Measurements from ENCODE around the gene OSBPL3. TPM values are rescaled to one million over a fixed set of nuclear protein-coding genes. Genes with fewer than 3 reads are reported as not detected.
"Not testable (repeated sequence)": the region's sequence is repeated elsewhere in the genome, so short reads cannot be mapped to it uniquely, and the experiment has no call there.

OSBPL3 gene
- polyA plus RNA-seq, 1 donor (not counting 4 experiments of a cell fraction or from before 2014, with no cell fraction given) = 34.0 TPM

DNA sequence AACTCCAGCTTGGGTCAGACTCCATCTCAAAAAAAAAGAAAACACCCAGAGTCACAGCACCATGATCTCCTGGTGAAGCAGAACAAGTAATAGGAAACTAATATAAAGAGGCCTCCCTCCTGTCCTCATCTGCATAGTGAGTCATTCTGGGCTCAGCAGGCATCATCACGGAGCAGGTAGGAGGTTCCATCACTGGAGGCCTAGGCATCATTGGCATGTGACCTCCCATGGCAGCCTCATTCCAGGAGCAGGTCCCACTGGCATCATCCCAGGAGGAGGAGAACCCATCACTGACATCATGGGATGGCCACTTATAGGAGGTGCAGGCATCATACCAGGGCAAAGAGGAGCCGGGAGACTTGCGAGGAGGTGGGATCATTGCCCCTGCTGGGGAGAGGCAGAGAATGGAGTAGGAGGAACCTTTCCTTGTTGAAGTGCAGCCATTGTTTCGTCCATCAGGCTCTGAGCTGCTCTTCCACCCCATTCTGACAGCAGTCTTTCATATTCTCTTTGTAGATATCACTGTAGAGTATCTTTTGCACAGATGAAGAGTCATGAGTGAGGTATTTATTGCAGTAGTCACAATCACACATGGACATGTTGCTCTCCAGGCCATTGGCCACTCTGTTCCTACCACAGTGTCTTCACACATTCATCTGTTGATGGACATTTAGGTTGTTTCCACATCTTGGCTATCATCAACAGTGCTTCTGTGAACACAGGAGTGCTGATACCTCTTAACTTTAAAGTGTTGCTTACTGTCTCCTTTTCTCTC is 73.8 kb downstream of the OSBPL3 start:
- peaks cover 60% of the 10 kb centered on the region for H3K4me1 ChIP-seq (ENCODE audit: control insufficient read depth, extremely low read depth, insufficient read depth, low read length)
- no peaks in the 10 kb centered on the region for H4K20me1 ChIP-seq (ENCODE audit: control insufficient read depth, extremely low read depth, insufficient read depth, low read length)
- no peak overlapping the region for H2AFZ ChIP-seq (ENCODE audit: control insufficient read depth, low read length)
- no peak overlapping the region for H3K9ac ChIP-seq (ENCODE audit: control insufficient read depth, extremely low read depth, insufficient read depth, low read length)
- dilution Hi-C loops (cut with MboI; ENCODE audit: extremely low pct_ligation_motif_present, low sequenced_read_pairs) = no loop called here
- no peak for TF ChIP-seq EZH2 (IDR thresholded peaks at IDR 0.05; ENCODE audit: low read length)
- TF ChIP-seq, protein P1, sequence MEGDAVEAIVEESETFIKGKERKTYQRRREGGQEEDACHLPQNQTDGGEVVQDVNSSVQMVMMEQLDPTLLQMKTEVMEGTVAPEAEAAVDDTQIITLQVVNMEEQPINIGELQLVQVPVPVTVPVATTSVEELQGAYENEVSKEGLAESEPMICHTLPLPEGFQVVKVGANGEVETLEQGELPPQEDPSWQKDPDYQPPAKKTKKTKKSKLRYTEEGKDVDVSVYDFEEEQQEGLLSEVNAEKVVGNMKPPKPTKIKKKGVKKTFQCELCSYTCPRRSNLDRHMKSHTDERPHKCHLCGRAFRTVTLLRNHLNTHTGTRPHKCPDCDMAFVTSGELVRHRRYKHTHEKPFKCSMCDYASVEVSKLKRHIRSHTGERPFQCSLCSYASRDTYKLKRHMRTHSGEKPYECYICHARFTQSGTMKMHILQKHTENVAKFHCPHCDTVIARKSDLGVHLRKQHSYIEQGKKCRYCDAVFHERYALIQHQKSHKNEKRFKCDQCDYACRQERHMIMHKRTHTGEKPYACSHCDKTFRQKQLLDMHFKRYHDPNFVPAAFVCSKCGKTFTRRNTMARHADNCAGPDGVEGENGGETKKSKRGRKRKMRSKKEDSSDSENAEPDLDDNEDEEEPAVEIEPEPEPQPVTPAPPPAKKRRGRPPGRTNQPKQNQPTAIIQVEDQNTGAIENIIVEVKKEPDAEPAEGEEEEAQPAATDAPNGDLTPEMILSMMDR (optimal IDR thresholded peaks at IDR 0.05 in 1 of 3, IDR thresholded peaks at IDR 0.05 in 1 of 3, conservative IDR thresholded peaks at IDR 0.05 in 1 of 3; ENCODE audit: extremely low read depth in 1 of 3, insufficient read depth in 2 of 3, low read length in 3 of 3) = no peak
- no peaks in the 10 kb centered on the region for H3K9me1 ChIP-seq (ENCODE audit: control insufficient read depth, extremely low read depth, insufficient read depth, low read length)
- peak overlapping the region; percentile 85 for H3K4me2 ChIP-seq (ENCODE audit: control insufficient read depth, extremely low read depth, insufficient read depth, low read depth, low read length)
- no peaks in the 10 kb centered on the region for H3K27me3 ChIP-seq (ENCODE audit: control insufficient read depth, extremely low read depth, insufficient read depth, low read length)
- no peak for DNase-seq (ENCODE audit: low read depth, low spot score)
- no peaks in the 10 kb centered on the region for H3K9me3 ChIP-seq (ENCODE audit: control insufficient read depth, low read depth, low read length)
- peak overlapping the region; percentile 82 for H3K27ac ChIP-seq (ENCODE audit: control insufficient read depth, insufficient read depth, low read length)
- H3K79me2 ChIP-seq (ENCODE audit: control insufficient read depth, insufficient read depth, low read length) = peaks cover 85% of the 10 kb centered on the region
- H3K36me3 ChIP-seq (ENCODE audit: control insufficient read depth in 2 of 2, extremely low read depth in 1 of 2, insufficient read depth in 2 of 2, low read length in 2 of 2) = no peaks in the 10 kb centered on the region
- FAIRE-seq = peak; percentile 51
- no peak overlapping the region for H3K4me3 ChIP-seq (ENCODE audit: control insufficient read depth in 2 of 3, extremely low read depth in 1 of 3, insufficient read depth in 2 of 3, low read depth in 1 of 3, low read length in 3 of 3)

- H3K9me3 ChIP-seq (ENCODE audit: control insufficient read depth, low read depth, low read length); H3K4me2 ChIP-seq (ENCODE audit: control insufficient read depth, extremely low read depth, insufficient read depth, low read depth, low read length); DNase-seq (ENCODE audit: low read depth, low spot score); H3K9me1 ChIP-seq (ENCODE audit: control insufficient read depth, extremely low read depth, insufficient read depth, low read length); H3K27me3 ChIP-seq (ENCODE audit: control insufficient read depth, extremely low read depth, insufficient read depth, low read length); H3K9ac ChIP-seq (ENCODE audit: control insufficient read depth, extremely low read depth, insufficient read depth, low read length); H3K27ac ChIP-seq (ENCODE audit: control insufficient read depth, insufficient read depth, low read length); H3K36me3 ChIP-seq (ENCODE audit: control insufficient read depth in 2 of 2, extremely low read depth in 1 of 2, insufficient read depth in 2 of 2, low read length in 2 of 2); H4K20me1 ChIP-seq (ENCODE audit: control insufficient read depth, extremely low read depth, insufficient read depth, low read length); dilution Hi-C loops (cut with MboI; ENCODE audit: extremely low pct_ligation_motif_present, low sequenced_read_pairs); H3K4me3 ChIP-seq (ENCODE audit: control insufficient read depth in 2 of 3, extremely low read depth in 1 of 3, insufficient read depth in 2 of 3, low read depth in 1 of 3, low read length in 3 of 3); H2AFZ ChIP-seq (ENCODE audit: control insufficient read depth, low read length); FAIRE-seq: not testable (repeated sequence)
- Histone ChIP-seq H3K79me2 (ENCODE audit: control insufficient read depth, insufficient read depth, low read length) (peaks cover 86% of the 10 kb centered on the region), H3K4me1 (ENCODE audit: control insufficient read depth, extremely low read depth, insufficient read depth, low read length) (peaks cover 62% of the 10 kb centered on the region)
Measured at GRCh38 chr7:24903992-24904391, 76.0 kb downstream of the OSBPL3 start.
